Fibroblast of lung (primary cell): ENCODE measurements around the gene SLC26A1.

ENCODE experiments used
- CTCF ChIP-seq, 2 donors: IDR thresholded peaks in 1 of 2; conservative IDR thresholded peaks in 1 of 2; 1 replicate in 1 of 2; 2 replicates in 1 of 2; pipeline ENCODE4 v1.5.1; 2011 to 2012; ENCODE audit warnings: low read length in 2 of 2, control low read depth in 1 of 2, inconsistent platforms in 1 of 2, low read depth in 1 of 2, mild to moderate bottlenecking in 1 of 2
- EZH2 ChIP-seq: IDR thresholded peaks from 2 replicates; pipeline ENCODE4 v1.5.1; 2012; ENCODE audit warnings: low read length, control low read depth, mild to moderate bottlenecking; ENCODE audit errors: missing control alignments

DNA sequence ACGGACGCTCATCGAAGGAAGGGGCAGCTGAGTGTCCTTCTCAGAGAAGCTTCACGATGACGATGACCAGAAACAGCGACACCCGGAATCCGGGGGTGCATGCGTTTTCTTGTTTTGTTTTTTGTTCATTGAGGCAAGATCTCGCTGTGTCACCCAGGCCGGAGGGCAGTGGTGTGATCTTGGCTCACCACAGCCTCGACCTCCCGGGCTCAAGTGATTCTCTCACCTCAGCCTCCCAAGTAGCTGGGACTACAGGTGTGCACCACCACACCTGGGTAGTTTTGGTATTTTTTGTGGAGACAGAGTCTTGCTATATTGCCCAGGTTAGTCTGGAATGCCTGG is 39.7 kb downstream of the SLC26A1 start:
- TF ChIP-seq CTCF (conservative IDR thresholded peaks at IDR 0.05 in 1 of 2, IDR thresholded peaks at IDR 0.05 in 1 of 2; ENCODE audit: low read depth in 1 of 2, low read length in 2 of 2) (no peak), EZH2 (no peak)
